GM23248 (cell line): Measurements from ENCODE around the gene ERC2. TPM values are rescaled to one million over a fixed set of nuclear protein-coding genes. Genes with fewer than 3 reads are reported as not detected.

ENCODE experiments used
- DNase-seq: peaks from one replicate; pipeline ENCODE4 v3.0.0-alpha.2; 2015
- H2AFZ ChIP-seq: fragments of 200-600 bp; sonication (generic); 2 replicates; pipeline ENCODE4 v1.6.1; 2016; ENCODE audit warnings: antibody characterized with exemption
- H3F3A ChIP-seq: fragments of 200-600 bp; sonication (generic); 2 replicates; pipeline ENCODE4 v1.6.1; 2016; ENCODE audit warnings: mild to moderate bottlenecking, antibody characterized with exemption, mixed run types; ENCODE audit not compliant: insufficient read depth
- H3K27ac ChIP-seq: fragments of 200-600 bp; sonication (generic); 2 replicates; pipeline ENCODE4 v1.5.1; 2016; ENCODE audit warnings: mild to moderate bottlenecking
- H3K27me3 ChIP-seq: fragments of 200-600 bp; sonication (generic); replicated peaks from 2 replicates; pipeline ENCODE4 v1.6.1; 2016; ENCODE audit warnings: mild to moderate bottlenecking; ENCODE audit not compliant: insufficient read depth
- H3K36me3 ChIP-seq: fragments of 200-600 bp; sonication (generic); 2 replicates; pipeline ENCODE4 v1.6.1; 2016; ENCODE audit warnings: low read depth, mild to moderate bottlenecking
- H3K4me1 ChIP-seq: fragments of 200-600 bp; sonication (generic); 2 replicates; pipeline ENCODE4 v1.6.1; 2016; ENCODE audit warnings: mild to moderate bottlenecking; ENCODE audit not compliant: insufficient read depth
- H3K4me2 ChIP-seq: fragments of 200-600 bp; sonication (generic); one replicate; pipeline ENCODE4 v1.6.1; 2016; ENCODE audit warnings: mild to moderate bottlenecking; ENCODE audit not compliant: unreplicated experiment
- H3K4me3 ChIP-seq: fragments of 200-600 bp; sonication (generic); 2 replicates; pipeline ENCODE4 v1.5.1; 2016; ENCODE audit warnings: mild to moderate bottlenecking
- H3K79me2 ChIP-seq: fragments of 200-600 bp; sonication (generic); 2 replicates; pipeline ENCODE4 v1.6.1; 2016; ENCODE audit warnings: mild to moderate bottlenecking; ENCODE audit not compliant: insufficient read depth
- H3K9ac ChIP-seq: fragments of 200-600 bp; sonication (generic); 2 replicates; pipeline ENCODE4 v1.6.1; 2016; ENCODE audit warnings: mild to moderate bottlenecking
- H3K9me2 ChIP-seq: fragments of 200-600 bp; sonication (generic); 2 replicates; pipeline ENCODE4 v1.6.1; 2016; ENCODE audit warnings: mixed run types, mild to moderate bottlenecking, moderate library complexity; ENCODE audit not compliant: insufficient read depth
- H3K9me3 ChIP-seq: fragments of 200-600 bp; sonication (generic); one replicate; pipeline ENCODE4 v1.6.1; 2017; ENCODE audit warnings: low read depth
- H4K20me1 ChIP-seq: fragments of 200-600 bp; sonication (generic); 2 replicates; pipeline ENCODE4 v1.6.0; 2016; ENCODE audit not compliant: insufficient read depth
- EZH2 ChIP-seq: fragments of 200-600 bp; sonication (generic); IDR thresholded peaks from 2 replicates; pipeline ENCODE4 v1.6.1; 2018; ENCODE audit warnings: antibody characterized with exemption, mild to moderate bottlenecking; ENCODE audit not compliant: insufficient read depth, poor library complexity, severe bottlenecking
- EZH2phosphoT487 ChIP-seq: fragments of 200-600 bp; sonication (generic); IDR thresholded peaks from 2 replicates; pipeline ENCODE4 v1.6.1; 2018; ENCODE audit warnings: antibody characterized with exemption, moderate library complexity, mild to moderate bottlenecking, low read depth; ENCODE audit not compliant: insufficient read depth
- WGBS, 2 experiments: methylation state at CpG; one replicate each; pipeline ENCODE4 v1.1.6; 2015 to 2017; ENCODE audit warnings: low lambda C conversion rate in 2 of 2, low coverage in 1 of 2; ENCODE audit errors: missing lambda C conversion rate in 2 of 2; 5-methylcytosine and 5-hydroxymethylcytosine counted together
- in situ Hi-C: fragments of 300-500 bp; cut with MboI; formaldehyde crosslinking; loops from 2 replicates; pipeline ENCODE4 v1.15.0; 2020
- polyA plus RNA-seq: library from polyadenylated mRNA; unstranded; fragments of >200 nt; fragmentation: Nextera tagmentation; extraction: Ambion mirVana; gene quantifications from 2 replicates; pipeline ENCODE4 v1.2.1, GENCODE V29; 2016
- total RNA-seq: library from RNA; depleted of rRNA; stranded (reverse); fragments of >200 nt; shearing (Covaris generic); gene quantifications from 2 replicates; pipeline ENCODE4 v1.2.3, GENCODE V29; 2014

Gene ERC2
- total and polyA plus RNA-seq, 2 experiments from 2014 or later = not detected

DNA sequence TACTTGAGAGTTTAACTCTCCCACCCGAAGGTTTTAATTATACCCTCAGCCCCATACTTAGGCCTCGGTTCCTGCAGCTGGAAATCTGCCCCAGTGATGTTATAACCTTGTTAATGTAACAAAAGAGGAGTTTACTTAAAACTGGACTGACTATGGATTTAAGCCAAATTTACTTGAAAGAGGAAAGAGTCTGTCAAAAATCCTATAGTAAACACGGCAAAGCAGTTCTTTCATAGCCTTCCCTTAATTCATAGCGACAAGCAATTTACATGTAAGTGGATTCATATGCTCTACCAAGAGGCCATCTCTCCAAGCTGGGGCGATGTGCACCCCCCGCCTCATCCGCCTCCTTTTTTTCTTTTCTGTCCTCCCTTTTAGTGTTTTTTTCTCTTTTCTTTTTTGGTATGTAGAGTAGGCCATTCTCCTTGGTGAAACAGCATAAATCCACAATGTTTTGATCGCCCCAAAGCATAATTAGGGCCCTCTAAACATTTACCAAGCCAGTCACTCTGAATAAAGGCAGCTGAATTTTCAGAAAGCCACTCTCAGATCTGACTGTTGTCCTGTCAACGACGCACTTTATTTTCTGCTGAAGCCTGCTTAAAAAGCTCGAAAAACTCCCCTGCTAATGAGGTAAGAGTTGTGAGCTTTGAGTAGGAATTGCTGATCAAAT, 608.1 kb downstream of the ERC2 start:
- no peaks in the 10 kb centered on the region for H3K79me2 ChIP-seq
- no peaks in the 10 kb centered on the region for H3K36me3 ChIP-seq
- in situ Hi-C loops = no loop called here
- H3K4me3 ChIP-seq = no peak overlapping the region
- no peak for DNase-seq
- H3F3A ChIP-seq = no peaks in the 10 kb centered on the region
- H3K4me2 ChIP-seq = no peak overlapping the region
- no peaks in the 10 kb centered on the region for H3K27me3 ChIP-seq
- no peak for TF ChIP-seq EZH2
- TF ChIP-seq EZH2phosphoT487 = no peak
- no peak overlapping the region for H3K9ac ChIP-seq
- H3K9me3 ChIP-seq = no peaks in the 10 kb centered on the region
- no peaks in the 10 kb centered on the region for H3K4me1 ChIP-seq
- no peaks in the 10 kb centered on the region for H3K9me2 ChIP-seq
- no peaks in the 10 kb centered on the region for H4K20me1 ChIP-seq
- H2AFZ ChIP-seq = no peak overlapping the region
- WGBS, 2 experiments = 50 to 54% methylated on average over 11 of the region's 11 CpGs
- H3K27ac ChIP-seq = no peak overlapping the region

DNA sequence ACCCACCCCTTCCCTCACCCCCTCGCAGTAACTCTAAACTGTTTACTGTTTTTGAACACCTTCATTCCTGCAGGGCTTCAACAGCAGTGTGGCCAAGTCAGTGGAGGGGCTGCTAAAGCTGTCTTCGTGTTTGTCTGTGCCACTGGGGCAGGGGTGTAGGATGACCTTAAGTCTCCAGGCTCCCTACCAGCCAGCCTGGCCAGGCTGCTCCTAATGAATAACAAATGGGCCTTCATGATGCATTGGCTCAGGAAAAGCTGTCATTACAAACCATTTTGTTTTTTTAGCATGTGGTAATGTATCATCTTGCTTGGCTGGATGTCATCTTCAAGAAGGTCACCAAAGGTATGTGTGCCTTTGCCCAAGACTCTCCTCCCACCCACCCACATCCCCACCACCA, 609.0 kb downstream of the ERC2 start:
- H3K4me3 ChIP-seq = no peak overlapping the region
- H3K9ac ChIP-seq = no peak overlapping the region
- H3K4me2 ChIP-seq = no peak overlapping the region
- no peaks in the 10 kb centered on the region for H3K9me2 ChIP-seq
- no peak overlapping the region for H3K27ac ChIP-seq
- H2AFZ ChIP-seq = no peak overlapping the region
- in situ Hi-C loops = no loop called here
- TF ChIP-seq EZH2 = no peak
- TF ChIP-seq EZH2phosphoT487 = no peak
- no peaks in the 10 kb centered on the region for H4K20me1 ChIP-seq
- H3F3A ChIP-seq = no peaks in the 10 kb centered on the region
- H3K27me3 ChIP-seq = no peaks in the 10 kb centered on the region
- H3K36me3 ChIP-seq = no peaks in the 10 kb centered on the region
- no peaks in the 10 kb centered on the region for H3K79me2 ChIP-seq
- no peaks in the 10 kb centered on the region for H3K9me3 ChIP-seq
- no peak for DNase-seq
- H3K4me1 ChIP-seq = no peaks in the 10 kb centered on the region
- 10 to 23% methylated on average over 2 of the region's 2 CpGs for WGBS, 2 experiments

DNA sequence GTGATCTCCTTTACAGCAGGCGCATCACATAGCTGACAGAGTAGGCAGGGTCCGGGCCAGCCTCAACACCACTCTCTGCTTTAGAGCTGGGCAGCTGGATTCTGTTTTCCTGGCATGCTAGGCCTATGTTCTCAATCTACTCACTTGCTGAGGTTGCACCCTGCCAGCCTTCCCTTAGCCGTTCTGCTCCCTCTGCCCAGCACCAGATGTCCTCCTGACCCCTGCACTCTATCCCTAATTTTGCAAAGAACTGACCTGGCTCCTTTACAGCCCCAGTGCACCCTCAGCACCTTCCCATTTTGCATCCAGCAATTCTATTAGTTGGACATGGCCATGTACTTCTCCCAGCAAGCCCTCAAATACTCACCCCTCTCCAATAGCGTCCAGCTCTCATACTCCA, 609.5 kb downstream of the ERC2 start:
- WGBS, 2 experiments = 41 to 58% methylated on average over 4 of the region's 4 CpGs
- Histone ChIP-seq H3K27me3 (no peaks in the 10 kb centered on the region), H3K27ac (no peak overlapping the region), H3F3A (no peaks in the 10 kb centered on the region), H3K9me3 (no peaks in the 10 kb centered on the region), H3K79me2 (no peaks in the 10 kb centered on the region), H4K20me1 (no peaks in the 10 kb centered on the region), H3K9ac (no peak overlapping the region), H3K4me3 (no peak overlapping the region), H3K4me2 (no peak overlapping the region), H2AFZ (no peak overlapping the region), H3K9me2 (no peaks in the 10 kb centered on the region), H3K36me3 (no peaks in the 10 kb centered on the region), H3K4me1 (no peaks in the 10 kb centered on the region)
- in situ Hi-C loops = no loop called here
- TF ChIP-seq EZH2 (no peak), EZH2phosphoT487 (no peak)
- DNase-seq = no peak

DNA sequence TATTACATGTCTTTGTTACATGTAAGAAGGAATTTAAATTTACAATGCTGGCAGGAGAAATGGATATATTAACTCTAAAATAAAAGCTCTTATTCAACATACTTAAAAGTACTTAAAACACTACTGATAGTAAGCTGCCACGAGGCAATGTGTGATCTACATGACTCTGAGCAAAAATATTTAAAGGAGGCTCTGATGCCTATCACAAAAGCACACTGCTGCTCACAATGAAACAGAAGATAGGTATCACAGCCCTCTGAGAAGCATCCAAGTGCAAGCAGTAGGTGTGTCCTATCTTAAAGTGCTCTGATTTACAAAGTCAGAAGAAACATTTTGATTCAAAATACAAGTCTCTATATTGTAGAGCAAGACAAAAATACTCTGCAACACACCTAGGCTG, 610.0 kb downstream of the ERC2 start:
- no peaks in the 10 kb centered on the region for H3K9me3 ChIP-seq
- no peaks in the 10 kb centered on the region for H3K36me3 ChIP-seq
- in situ Hi-C loops = no loop called here
- H3K79me2 ChIP-seq = no peaks in the 10 kb centered on the region
- H3K4me1 ChIP-seq = no peaks in the 10 kb centered on the region
- no peaks in the 10 kb centered on the region for H3K9me2 ChIP-seq
- H3K9ac ChIP-seq = no peak overlapping the region
- no peak overlapping the region for H2AFZ ChIP-seq
- no peak overlapping the region for H3K4me3 ChIP-seq
- DNase-seq = no peak
- no peaks in the 10 kb centered on the region for H3K27me3 ChIP-seq
- no peak overlapping the region for H3K4me2 ChIP-seq
- no peaks in the 10 kb centered on the region for H3F3A ChIP-seq
- no peak overlapping the region for H3K27ac ChIP-seq
- WGBS, 2 experiments = 0% methylated on average over 1 of the region's 1 CpG
- no peaks in the 10 kb centered on the region for H4K20me1 ChIP-seq
- TF ChIP-seq EZH2 (no peak), EZH2phosphoT487 (no peak)

DNA sequence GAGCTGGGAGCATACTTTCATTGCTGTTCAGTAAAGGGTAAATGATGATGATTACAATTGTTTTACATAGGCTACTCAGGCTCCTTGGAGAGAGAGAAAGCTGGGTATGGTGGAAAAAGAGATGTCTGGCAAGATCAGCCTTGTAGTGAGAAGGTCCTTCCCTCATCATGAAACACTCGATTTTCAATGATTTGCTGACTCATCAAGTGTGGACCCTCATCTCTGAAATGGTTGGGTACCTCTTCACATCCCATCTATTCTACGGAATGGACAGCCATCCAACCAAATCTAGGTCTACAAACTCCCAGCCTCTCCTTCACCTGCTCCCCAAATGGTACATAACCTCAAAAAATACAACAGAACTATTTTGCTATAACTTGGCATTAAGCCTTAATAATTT, 610.6 kb downstream of the ERC2 start:
- H3K27ac ChIP-seq = no peak overlapping the region
- no peak overlapping the region for H3K4me3 ChIP-seq
- no peaks in the 10 kb centered on the region for H3K9me2 ChIP-seq
- no peak overlapping the region for H3K4me2 ChIP-seq
- no peak overlapping the region for H2AFZ ChIP-seq
- no peaks in the 10 kb centered on the region for H3K36me3 ChIP-seq
- no peak for DNase-seq
- no peaks in the 10 kb centered on the region for H3K4me1 ChIP-seq
- H3K9me3 ChIP-seq = no peaks in the 10 kb centered on the region
- no peak overlapping the region for H3K9ac ChIP-seq
- no peaks in the 10 kb centered on the region for H4K20me1 ChIP-seq
- no peaks in the 10 kb centered on the region for H3K79me2 ChIP-seq
- TF ChIP-seq EZH2 = no peak
- no peak for TF ChIP-seq EZH2phosphoT487
- WGBS, 2 experiments = 21% methylated on average over 2 of the region's 2 CpGs
- in situ Hi-C loops = no loop called here
- H3K27me3 ChIP-seq = no peaks in the 10 kb centered on the region
- H3F3A ChIP-seq = no peaks in the 10 kb centered on the region
